ENCODE data around the gene ARRB1. TPM values are rescaled to one million over a fixed set of nuclear protein-coding genes. Genes with fewer than 3 reads are reported as not detected.

Gene ARRB1
- total RNA-seq, 4 donors from 2014 or later: 41.1 to 102 (median 76.7) TPM

DNA sequence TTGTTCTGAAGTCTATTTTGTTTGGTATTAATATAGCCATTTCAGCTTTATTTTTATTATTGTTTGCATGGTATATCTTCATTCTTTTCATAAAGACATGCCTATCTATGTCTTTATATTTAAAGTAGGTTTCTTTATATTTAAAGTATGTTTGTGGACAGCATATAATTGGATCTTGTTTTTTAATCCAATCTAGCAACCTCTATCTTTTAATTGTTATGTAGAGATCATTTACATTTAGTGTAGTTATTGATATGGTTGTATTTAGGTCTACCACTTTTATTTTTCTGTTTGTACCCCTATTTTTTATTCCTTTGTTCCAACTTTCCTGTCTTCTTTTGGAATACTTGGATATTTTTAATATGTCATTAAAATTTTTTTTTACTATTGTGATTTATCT lies 97.1 kb downstream of the ARRB1 start:
- Histone ChIP-seq H3K36me3 (no peaks in the 10 kb centered on the region), H3K9me3 (peaks cover 0 to 4% (median 0%) of the 10 kb centered on the region in 4 donors), H3K27ac (replicated peaks in 1 of 4) (no peak overlapping the region), H3K4me3 (no peak overlapping the region), H3K4me1 (no peaks in the 10 kb centered on the region), H3K27me3 (peaks cover 0 to 24% (median 0%) of the 10 kb centered on the region in 4 donors)
- DNase-seq (ENCODE audit: extremely low spot score): no peak
- TF ChIP-seq EP300 (IDR thresholded peaks at IDR 0.05): no peak
- TF ChIP-seq POLR2A (IDR thresholded peaks at IDR 0.05; ENCODE audit: low read depth): no peak
- no peak for TF ChIP-seq POLR2AphosphoS5 (IDR thresholded peaks at IDR 0.05)
- TF ChIP-seq CTCF (IDR thresholded peaks at IDR 0.05): no peak
- intact Hi-C loops (cut with DNase I): no loop called here

- DNase-seq (ENCODE audit: extremely low spot score): no peak
- no peak overlapping the region for H3K4me3 ChIP-seq
- H3K9me3 ChIP-seq: peaks cover 0 to 4% (median 0%) of the 10 kb centered on the region in 4 donors
- no peaks in the 10 kb centered on the region for H3K36me3 ChIP-seq
- peaks cover 0 to 46% (median 0%) of the 10 kb centered on the region in 4 donors for H3K27me3 ChIP-seq
- H3K4me1 ChIP-seq: peaks cover 0 to 7% (median 2%) of the 10 kb centered on the region in 4 donors
- 41% methylated on average over 3 of the region's 3 CpGs for WGBS
- H3K27ac ChIP-seq (replicated peaks in 1 of 4): no peak overlapping the region
- TF ChIP-seq EP300 (IDR thresholded peaks at IDR 0.05): no peak
- TF ChIP-seq POLR2A (IDR thresholded peaks at IDR 0.05; ENCODE audit: low read depth): no peak
- TF ChIP-seq CTCF (IDR thresholded peaks at IDR 0.05): no peak
- TF ChIP-seq POLR2AphosphoS5 (IDR thresholded peaks at IDR 0.05): no peak
- intact Hi-C loops (cut with DNase I): loop anchor here (2.0 kb wide), 1 partner anchor 227 kb away; no protein-coding TSS in a partner anchor
Measured at GRCh38 chr11:75249704-75250103, 101.8 kb downstream of the ARRB1 start.

DNA sequence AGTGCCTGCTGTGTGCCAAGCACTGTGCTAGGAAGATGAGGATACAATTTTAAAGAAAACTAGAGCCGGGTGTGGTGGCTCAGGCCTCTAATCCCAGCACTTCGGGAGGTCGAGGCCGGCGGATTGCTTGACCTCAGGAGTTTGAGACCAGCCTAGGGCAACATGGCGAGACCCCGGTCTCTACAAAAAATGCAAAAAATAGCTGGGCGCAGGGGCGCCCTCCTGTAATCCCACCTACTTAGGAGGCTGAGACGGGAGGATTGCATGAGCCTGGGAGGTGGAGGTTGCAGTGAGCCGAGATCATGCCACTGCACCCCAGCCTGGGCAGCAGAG lies 102.6 kb downstream of the ARRB1 start:
- Histone ChIP-seq H3K27ac (replicated peaks in 1 of 4) (no peak overlapping the region), H3K27me3 (peaks cover 0 to 54% (median under 1%) of the 10 kb centered on the region in 4 donors), H3K4me1 (peaks cover 0 to 7% (median 2%) of the 10 kb centered on the region in 4 donors), H3K36me3 (no peaks in the 10 kb centered on the region), H3K9me3 (peaks cover 0 to 4% (median 0%) of the 10 kb centered on the region in 4 donors), H3K4me3 (no peak overlapping the region)
- DNase-seq (ENCODE audit: extremely low spot score): no peak
- no peak for TF ChIP-seq CTCF (IDR thresholded peaks at IDR 0.05)
- no peak for TF ChIP-seq EP300 (IDR thresholded peaks at IDR 0.05)
- no peak for TF ChIP-seq POLR2AphosphoS5 (IDR thresholded peaks at IDR 0.05)
- TF ChIP-seq POLR2A (IDR thresholded peaks at IDR 0.05; ENCODE audit: low read depth): no peak
- intact Hi-C loops (cut with DNase I): loop anchor here (1.0 to 2.0 kb wide), 2 partner anchors 109 to 226 kb away; no protein-coding TSS in a partner anchor
- 43% methylated on average over 11 of the region's 11 CpGs for WGBS

- Histone ChIP-seq H3K27ac (replicated peaks in 1 of 4) (no peak overlapping the region), H3K27me3 (peaks cover 0 to 73% (median 18%) of the 10 kb centered on the region in 4 donors), H3K4me1 (peaks cover 0 to 15% (median 9%) of the 10 kb centered on the region in 4 donors), H3K4me3 (no peak overlapping the region), H3K36me3 (no peaks in the 10 kb centered on the region), H3K9me3 (no peaks in the 10 kb centered on the region)
- intact Hi-C loops (cut with DNase I): no loop called here
- no peak for TF ChIP-seq POLR2AphosphoS5 (IDR thresholded peaks at IDR 0.05)
- no peak for TF ChIP-seq POLR2A (IDR thresholded peaks at IDR 0.05; ENCODE audit: low read depth)
- TF ChIP-seq EP300 (IDR thresholded peaks at IDR 0.05): no peak
- no peak for TF ChIP-seq CTCF (IDR thresholded peaks at IDR 0.05)
- no peak for DNase-seq (ENCODE audit: extremely low spot score)
- 71% methylated on average over 2 of the region's 11 CpGs for WGBS
Measured at GRCh38 chr11:75246671-75247350, 104.7 kb downstream of the ARRB1 start.
